ENCODE data around the gene BIK.

DNA sequence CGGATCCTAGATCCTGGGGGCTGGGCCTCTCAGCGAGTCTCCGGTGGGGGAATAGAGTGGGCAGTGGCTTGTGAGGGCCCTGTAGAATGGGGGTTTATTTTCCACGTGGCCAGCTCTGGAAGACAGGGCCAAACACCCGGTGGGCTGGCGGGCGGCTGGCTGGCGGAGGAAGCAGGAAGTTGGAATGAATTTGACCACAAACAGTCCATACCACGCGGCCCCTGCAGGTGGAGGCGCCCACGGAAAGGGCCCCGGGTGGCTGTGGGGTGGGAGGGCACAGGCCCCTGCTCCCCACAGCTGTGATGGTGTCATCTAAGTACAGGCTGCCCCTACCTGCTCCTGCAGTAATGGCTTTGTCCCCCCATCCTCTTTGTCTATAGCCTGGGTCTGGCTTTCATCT lies 17.6 kb downstream of the BIK start:
- no peak for TF ChIP-seq POLR2AphosphoS5 (IDR thresholded peaks at IDR 0.05)
- TF ChIP-seq, protein P1, sequence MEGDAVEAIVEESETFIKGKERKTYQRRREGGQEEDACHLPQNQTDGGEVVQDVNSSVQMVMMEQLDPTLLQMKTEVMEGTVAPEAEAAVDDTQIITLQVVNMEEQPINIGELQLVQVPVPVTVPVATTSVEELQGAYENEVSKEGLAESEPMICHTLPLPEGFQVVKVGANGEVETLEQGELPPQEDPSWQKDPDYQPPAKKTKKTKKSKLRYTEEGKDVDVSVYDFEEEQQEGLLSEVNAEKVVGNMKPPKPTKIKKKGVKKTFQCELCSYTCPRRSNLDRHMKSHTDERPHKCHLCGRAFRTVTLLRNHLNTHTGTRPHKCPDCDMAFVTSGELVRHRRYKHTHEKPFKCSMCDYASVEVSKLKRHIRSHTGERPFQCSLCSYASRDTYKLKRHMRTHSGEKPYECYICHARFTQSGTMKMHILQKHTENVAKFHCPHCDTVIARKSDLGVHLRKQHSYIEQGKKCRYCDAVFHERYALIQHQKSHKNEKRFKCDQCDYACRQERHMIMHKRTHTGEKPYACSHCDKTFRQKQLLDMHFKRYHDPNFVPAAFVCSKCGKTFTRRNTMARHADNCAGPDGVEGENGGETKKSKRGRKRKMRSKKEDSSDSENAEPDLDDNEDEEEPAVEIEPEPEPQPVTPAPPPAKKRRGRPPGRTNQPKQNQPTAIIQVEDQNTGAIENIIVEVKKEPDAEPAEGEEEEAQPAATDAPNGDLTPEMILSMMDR (IDR thresholded peaks at IDR 0.05 in 8 of 11, conservative IDR thresholded peaks at IDR 0.05 in 3 of 11) = no peak

Data from spleen (tissue), 7 donors.